Stimulated activated CD8-positive, alpha-beta memory T cell treated with anti-CD3 and anti-CD28 coated beads, Interleukin-15, amount 100 ng/mL, for 1 hour (primary cell): Measurements from ENCODE around the gene ADAM8.
"Not testable (repeated sequence)": the region's sequence is repeated elsewhere in the genome, so short reads cannot be mapped to it uniquely, and the experiment has no call there.

Experiments
- DNase-seq: peaks from one replicate; pipeline ENCODE4 v3.0.0-alpha.2; 2020; ENCODE audit warnings: low read depth

Gene ADAM8

DNA sequence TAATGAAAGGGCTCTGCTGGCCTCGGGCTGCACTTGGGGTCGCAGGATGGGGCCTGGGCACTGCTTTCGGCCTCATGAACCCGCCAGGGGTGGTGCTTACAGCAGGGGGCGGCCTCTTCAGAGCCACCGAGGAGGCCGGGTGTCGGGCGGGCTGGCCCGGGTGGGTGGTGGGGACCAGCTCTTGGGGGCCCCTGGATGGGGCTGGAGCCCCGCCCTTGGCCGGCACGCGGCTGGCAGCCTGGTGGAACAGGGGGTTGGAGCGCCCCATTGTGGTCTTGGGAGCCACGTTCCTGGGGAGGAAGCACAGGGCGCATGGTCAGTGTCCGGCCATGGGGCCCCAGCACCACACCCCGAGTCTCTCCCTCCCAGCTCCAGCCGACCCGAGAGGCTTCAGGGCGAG lies 8.8 kb downstream of the ADAM8 start:
- DNase-seq, result no peak

DNA sequence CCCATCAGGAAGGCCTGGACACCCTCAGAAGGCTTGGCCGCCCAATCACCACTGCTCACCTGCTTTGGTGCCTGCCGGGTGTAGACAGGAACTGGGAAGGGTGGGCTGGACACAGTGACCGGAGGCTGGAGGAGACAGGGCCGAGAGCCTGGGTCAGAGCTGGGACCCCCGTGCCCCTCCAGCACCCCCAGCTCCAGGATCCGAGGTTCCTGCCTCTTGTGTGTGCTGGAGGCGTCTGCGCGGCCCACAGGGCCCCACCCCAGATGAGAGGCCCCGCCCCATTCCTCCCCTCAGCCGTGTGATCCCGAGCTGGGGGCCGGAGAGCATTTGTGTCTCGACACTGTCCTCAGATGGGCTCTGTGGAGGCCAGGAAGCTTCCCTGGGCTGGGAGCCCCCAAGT lies 9.4 kb downstream of the ADAM8 start:
- no peak for DNase-seq

DNA sequence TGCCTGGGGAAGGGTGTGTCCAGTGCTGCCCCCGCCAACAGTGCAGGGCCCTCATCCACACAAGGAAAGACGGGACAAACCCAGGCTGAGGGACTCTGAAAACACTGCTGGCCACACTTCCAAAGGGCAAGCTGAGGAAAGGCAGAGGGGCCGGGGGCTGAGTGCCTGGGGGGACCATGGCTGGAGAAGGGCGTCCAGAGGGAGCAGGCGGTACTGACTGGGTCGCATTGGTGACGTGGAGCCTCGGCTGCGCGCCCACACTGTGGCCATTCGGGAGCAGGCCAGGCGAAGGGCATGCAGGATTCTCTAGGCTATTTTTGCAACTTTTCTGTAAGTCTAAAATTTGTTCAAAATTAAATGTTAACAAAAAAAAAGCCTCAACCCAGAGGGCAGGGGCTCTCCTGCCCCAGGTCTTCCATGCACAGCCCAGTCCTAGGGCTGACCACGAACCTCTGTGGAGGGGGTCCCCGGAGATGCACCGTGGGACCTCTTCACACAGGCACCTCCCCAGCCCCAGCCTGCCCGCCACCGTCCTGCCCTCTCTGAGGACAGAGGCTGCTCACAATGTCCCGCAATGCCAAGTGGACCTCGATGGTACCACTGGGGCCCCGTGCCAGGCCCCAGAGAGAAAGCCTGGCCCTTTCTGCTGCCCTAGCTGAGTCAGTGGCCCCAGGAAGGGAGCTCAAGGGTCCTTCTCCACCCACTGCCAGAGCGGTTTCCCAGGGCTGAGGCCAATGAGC lies 10.4 kb downstream of the ADAM8 start:
- DNase-seq, result no peak

DNA sequence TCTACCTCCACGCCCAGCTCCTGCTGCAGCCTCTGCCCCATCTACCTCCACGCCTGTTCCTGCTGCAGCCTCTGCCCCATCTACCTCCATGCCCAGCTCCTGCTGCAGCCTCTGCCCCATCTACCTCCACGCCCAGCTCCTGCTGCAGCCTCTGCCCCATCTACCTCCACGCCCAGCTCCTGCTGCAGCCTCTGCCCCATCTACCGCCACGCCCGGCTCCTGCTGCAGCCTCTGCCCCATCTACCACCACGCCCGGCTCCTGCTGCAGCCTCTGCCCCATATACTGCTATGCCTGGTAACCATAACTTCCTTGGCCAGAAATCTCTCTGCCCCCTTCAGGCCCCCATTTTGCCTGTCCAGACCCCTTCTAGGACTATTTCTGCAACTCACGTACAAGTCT lies 11.6 kb downstream of the ADAM8 start:
- DNase-seq, result not testable (repeated sequence)

DNA sequence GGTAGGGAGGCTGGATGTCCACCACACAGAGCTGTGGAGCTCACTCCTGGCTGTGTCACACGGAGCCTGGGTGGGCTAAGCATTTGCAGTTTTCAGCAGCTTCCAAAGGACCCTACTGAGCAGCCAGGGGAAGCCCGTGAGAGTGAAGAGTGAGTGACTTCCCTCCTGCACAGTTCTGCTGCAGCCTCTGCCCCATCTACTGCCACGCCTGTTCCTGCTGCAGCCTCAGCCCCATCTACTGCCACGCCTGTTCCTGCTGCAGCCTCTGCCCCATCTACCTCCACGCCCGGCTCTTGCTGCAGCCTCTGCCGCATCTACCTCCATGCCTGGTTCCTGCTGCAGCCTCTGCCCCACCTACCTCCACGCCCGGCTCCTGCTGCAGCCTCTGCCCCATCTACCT lies 12.2 kb downstream of the ADAM8 start:
- DNase-seq, result no peak

DNA sequence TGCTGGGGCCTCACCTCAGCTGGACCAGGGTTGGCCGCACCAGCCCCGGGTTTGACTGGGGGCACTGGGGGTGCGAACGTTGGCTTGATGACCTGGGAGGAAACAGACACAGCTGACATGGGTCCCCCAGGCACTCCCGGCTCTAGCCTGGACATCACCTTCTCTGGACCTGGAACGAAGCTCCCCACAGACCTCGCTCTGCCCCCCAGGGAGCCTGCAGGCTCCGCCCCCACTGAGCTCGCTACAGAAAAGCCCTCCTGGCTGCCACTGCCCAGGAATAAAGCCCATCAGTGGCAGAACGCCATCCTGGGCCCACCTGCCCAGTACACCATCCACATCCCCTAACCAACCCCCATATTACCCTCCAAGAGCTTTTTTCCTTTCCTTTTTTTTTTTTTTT lies 13.0 kb downstream of the ADAM8 start:
- no peak for DNase-seq

DNA sequence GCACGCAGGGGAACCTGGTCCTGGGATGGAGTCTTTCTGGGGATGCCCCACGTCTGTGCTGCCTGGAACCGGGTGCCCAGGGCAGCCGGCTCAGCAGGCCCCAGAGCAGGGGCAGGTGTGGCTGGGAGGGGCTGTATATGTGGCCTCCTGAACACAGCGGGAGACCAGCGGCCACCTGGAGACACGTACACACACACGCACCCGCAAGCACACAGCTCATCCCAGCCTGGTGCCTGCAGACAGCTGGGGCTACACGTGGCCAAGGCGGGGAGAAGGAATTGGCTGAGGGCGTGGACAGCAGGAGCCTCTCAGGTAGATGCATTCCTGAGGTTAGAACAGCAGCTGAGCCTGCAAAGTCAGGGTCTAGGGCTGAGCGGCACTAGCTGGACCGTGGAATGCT lies 14.0 kb downstream of the ADAM8 start:
- no peak for DNase-seq

DNA sequence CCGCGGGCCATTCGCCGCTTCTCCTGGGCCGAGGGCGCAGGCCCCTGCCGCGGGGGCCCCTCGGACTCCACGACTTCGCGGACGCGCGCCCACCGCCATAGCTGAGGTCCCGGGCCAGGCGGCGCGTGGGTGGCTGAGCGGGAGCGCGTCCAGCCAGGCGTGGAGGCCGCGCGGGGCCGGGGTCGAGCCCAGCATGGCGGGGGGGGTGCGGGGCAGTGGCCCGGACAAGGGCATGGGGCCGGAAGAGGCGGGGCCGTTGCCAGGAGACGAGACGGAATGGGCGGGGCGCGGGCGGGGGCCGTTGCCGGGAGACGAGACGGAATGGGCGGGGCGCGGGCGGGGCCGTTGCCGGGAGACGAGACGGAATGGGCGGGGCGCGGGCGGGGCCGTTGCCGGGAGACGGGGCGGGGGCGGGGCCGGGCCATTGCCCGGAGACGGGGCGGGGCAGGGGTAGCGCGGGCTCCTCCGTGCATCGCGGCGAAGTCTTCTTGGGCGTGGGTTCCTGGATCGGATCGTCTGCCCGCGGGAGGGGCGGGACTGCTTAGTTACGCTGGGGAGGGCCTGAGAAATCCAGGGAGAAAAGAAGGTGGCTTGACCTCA lies 14.8 kb downstream of the ADAM8 start:
- peak; percentile 63 for DNase-seq

DNA sequence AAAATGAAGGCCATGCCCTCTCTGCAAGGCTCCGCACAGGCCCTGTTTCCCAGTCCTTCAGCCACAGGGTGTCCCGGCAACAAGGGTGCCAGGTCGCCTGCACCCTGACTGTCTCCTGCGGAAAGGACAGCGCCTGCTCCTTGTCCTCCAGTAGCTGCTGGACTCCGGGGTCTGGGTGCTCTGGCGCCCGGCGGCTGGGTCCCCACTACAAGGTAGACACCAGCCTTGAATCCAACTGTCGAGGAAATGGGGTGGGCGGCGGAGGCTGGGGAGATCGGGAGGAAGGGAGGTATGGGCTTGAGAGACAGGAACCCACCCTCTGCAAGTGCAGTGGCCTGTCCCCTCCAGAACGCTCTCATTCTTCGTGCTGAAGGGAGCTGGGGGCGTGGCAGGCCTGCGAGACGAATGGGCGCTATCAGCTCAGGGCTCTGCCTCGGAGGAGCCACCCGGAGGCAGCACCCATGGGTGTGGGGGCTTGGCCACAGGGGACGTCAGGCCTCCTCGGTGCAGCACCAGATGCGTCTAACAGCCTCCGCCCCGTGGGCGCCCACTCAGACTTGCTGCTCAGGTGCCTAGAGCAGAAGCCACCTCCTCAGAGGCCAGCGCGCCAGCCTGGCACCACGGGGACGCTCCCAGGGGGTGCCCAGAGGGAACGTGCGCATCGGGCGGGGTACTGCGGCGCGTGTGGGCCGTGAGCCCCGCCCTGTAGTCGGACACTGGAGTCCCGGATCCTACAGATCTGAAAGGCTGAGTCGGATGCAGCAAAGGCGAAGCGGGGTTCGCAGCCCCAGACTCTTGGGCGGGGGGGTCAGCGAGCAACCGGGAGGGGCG lies 15.6 kb downstream of the ADAM8 start:
- no peak for DNase-seq

DNA sequence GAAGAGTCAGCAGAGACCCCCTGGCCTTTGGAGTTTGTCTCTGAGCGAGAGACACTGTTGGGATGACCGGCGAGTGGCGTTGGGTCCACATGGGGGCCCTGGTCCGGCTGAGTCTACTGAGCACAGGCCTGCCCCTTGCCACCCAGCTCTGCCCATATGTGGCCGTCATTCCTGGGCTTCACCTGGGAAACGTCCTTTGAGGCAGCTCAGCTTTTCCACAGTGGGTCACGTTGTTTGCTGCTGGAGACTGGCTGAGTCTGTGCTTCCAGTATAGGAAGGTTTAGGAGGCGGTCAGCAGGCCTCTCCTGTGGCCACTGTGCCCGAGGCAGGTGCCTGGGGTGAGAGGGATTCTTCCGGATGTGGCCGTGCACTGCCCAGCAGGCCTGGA lies 17.1 kb downstream of the ADAM8 start:
- no peak for DNase-seq

GRCh38 chr10:133258818-133259601 lies 17.7 kb downstream of the ADAM8 start:
- DNase-seq, result peak; percentile 56

DNA sequence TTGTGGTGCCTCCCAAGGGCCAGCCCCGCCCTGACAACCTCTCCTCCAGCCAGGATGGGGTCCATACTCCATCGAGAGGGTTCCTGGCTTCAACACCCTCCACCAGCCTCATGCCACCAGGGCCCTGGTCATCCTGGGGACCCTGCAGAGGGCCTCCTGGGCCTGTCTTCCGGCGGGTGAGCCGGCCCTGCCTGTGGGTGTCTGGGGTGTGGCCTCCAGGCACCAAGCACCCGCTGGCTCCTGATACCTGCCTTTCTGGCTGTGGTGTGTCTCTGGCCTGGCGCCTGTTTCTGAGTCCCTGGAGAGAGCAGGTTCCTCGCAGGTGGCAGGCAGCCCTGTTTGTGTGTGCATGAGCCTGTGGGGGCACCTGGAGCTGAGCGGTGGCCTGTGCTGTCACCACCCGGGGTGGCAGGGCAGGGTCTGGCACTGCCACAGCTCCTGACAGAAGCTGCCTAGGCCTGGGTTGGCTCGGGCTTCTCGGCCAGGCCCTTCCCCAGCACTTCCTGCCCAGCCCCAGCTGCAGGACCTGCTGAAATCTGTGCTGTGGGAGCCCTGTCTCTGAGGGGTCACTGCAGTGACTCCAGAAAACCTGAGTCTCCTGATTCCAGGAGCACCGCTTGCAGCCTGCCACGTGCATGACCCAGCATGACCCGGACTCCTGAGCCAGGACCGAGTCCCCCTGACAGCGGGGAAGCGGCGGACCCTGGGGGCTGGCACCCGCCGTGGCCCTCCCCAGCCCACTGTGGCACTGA lies 18.4 kb downstream of the ADAM8 start:
- no peak for DNase-seq

- DNase-seq, result no peak
Observed at GRCh38 chr10:133257489-133258065, 19.1 kb downstream of the ADAM8 start.

- DNase-seq, result no peak
Observed at GRCh38 chr10:133255323-133255722, 21.3 kb downstream of the ADAM8 start.

DNA sequence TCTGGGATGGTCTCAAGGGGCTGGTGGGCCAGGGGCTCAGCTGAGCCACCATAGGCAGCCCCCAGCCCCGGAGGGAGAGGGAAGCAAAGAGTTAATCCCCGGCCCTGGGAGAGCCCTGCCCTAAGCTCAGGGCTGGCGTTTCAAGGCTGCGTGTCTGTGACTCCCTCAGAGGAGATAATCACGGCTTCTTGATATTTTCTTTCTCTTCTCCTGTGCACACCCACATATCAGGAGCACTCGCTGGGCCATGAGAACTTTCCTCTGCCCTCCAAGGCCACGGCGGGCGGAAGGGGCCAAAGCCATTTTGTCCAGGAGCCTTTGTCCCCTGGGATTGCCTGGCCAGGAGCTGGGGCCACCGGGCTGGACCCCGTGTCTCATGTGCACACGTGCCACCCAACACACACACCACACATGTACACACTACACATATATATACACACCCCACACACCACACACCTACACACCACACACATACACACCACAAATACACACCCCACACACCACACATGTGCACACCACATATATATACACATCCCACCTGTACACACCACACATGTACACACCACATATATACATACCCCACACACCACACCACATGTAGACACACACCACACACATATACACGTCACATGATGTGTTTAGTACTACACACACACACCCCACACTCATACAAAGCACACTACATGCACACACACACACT lies 22.1 kb downstream of the ADAM8 start:
- no peak for DNase-seq

- no peak for DNase-seq
Observed at GRCh38 chr10:133253361-133253955, 23.2 kb downstream of the ADAM8 start.

GRCh38 chr10:133252223-133252552 lies 24.5 kb downstream of the ADAM8 start:
- DNase-seq, result no peak

GRCh38 chr10:133251388-133252222 lies 25.1 kb downstream of the ADAM8 start:
- no peak for DNase-seq

DNA sequence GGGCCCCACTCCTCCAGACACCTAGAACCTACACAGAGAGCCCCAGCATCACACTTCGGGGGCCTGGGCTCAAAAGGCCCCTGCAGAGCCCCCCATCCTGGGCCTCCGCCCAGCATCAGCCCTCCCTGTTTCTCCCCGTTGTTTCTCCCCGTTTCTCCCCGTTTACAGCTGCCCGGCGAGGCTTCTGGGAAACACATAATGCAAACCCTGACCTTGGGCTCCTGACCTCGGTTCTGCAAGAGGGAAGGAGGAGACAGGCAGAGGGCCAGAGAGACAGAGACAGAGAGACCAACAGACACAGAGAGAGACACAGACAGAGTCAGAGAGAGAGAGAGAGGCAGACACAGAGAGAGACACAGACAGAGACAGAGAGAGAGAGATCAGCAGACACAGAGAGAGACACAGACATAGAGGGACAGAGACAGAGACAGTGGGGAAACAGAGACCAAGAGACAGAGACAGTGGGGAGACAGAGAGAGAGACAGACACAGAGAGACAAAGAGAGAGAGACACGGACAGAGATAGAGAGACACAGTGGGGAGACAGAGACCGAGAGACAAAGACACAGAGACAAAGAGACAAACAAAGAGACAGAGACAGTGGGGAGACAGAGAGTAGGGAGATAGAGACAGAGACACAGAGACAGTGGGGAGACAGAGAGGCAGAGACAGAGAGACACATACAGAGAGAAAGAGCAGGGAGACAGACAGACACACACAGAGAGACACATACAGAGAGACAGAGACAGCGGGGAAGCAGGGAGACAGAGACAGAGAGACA lies 26.5 kb downstream of the ADAM8 start:
- DNase-seq, result no peak
